HepG2 (cell line): ENCODE measurements around the gene UBXN2A. TPM values are rescaled to one million over a fixed set of nuclear protein-coding genes. Genes with fewer than 3 reads are reported as not detected.

Experiments used
- ARHGAP35 ChIP-seq: sonication (generic); formaldehyde crosslinking; IDR thresholded peaks from 2 replicates; pipeline ENCODE4 v1.9.0; 2022; ENCODE audit warnings: mild to moderate bottlenecking, inconsistent platforms, moderate library complexity, missing genetic modification reagents, borderline replicate concordance
- HNRNPL ChIP-seq: fragments of 200-400 bp; formaldehyde crosslinking; IDR thresholded peaks from 2 replicates; pipeline ENCODE4 v1.6.1; 2017; ENCODE audit warnings: mild to moderate bottlenecking, low read depth, low read length
- HOXA5 ChIP-seq: sonication (generic); formaldehyde crosslinking; IDR thresholded peaks from 2 replicates; pipeline ENCODE4 v1.4.0; 2020; ENCODE audit warnings: missing genetic modification reagents
- IKZF4 ChIP-seq: sonication (generic); formaldehyde crosslinking; IDR thresholded peaks from 2 replicates; pipeline ENCODE4 v1.5.1; 2020; ENCODE audit warnings: borderline replicate concordance, mild to moderate bottlenecking, low read depth, missing genetic modification reagents; ENCODE audit errors: not compliant biosample characterization
- KAT8 ChIP-seq: IDR thresholded peaks from 2 replicates; pipeline ENCODE4 v1.6.1; 2016; ENCODE audit warnings: missing genetic modification reagents, missing compliant biosample characterization
- KLF13 ChIP-seq: sonication (generic); formaldehyde crosslinking; IDR thresholded peaks from 2 replicates; pipeline ENCODE4 v1.4.0; 2020; ENCODE audit warnings: mild to moderate bottlenecking, missing genetic modification reagents
- MIXL1 ChIP-seq: IDR thresholded peaks from 2 replicates; pipeline ENCODE4 v1.6.1; 2016
- NFIB ChIP-seq: sonication (generic); formaldehyde crosslinking; IDR thresholded peaks from 2 replicates; pipeline ENCODE4 v1.9.0; 2021; ENCODE audit warnings: missing genetic modification reagents, mild to moderate bottlenecking, borderline replicate concordance
- NR2F1 ChIP-seq, 2 experiments: fragments of 450-650 bp in 1 of 2; formaldehyde crosslinking in 1 of 2; IDR thresholded peaks; 2 replicates each; pipeline versions ENCODE4 v1.5.0 to v1.6.1; 2016 to 2020; ENCODE audit warnings: mild to moderate bottlenecking in 1 of 2, missing compliant biosample characterization in 1 of 2, missing genetic modification reagents in 1 of 2, moderate library complexity in 1 of 2
- PAF1 ChIP-seq: IDR thresholded peaks from 2 replicates; pipeline ENCODE4 v1.6.1; 2016; ENCODE audit warnings: missing genetic modification reagents, missing compliant biosample characterization
- PHF8 ChIP-seq: sonication (generic); formaldehyde crosslinking; IDR thresholded peaks from 2 replicates; pipeline ENCODE4 v1.5.0; 2020; ENCODE audit warnings: missing genetic modification reagents
- RAD51 ChIP-seq: fragments of 450-650 bp; IDR thresholded peaks from 2 replicates; pipeline ENCODE4 v1.6.1; 2016; ENCODE audit warnings: borderline replicate concordance
- RBAK ChIP-seq: sonication (generic); formaldehyde crosslinking; IDR thresholded peaks from 2 replicates; pipeline ENCODE4 v1.5.1; 2020; ENCODE audit warnings: mild to moderate bottlenecking, missing genetic modification reagents
- TBX3 ChIP-seq: fragments of 450-650 bp; IDR thresholded peaks from 2 replicates; pipeline ENCODE4 v1.6.1; 2017; ENCODE audit warnings: antibody characterized with exemption, mild to moderate bottlenecking, inconsistent platforms, borderline replicate concordance
- TSC22D2 ChIP-seq: sonication (generic); formaldehyde crosslinking; IDR thresholded peaks from 2 replicates; pipeline ENCODE4 v1.5.1; 2020; ENCODE audit warnings: missing genetic modification reagents, mild to moderate bottlenecking, borderline replicate concordance
- ZNF430 ChIP-seq: sonication (generic); formaldehyde crosslinking; IDR thresholded peaks from 2 replicates; pipeline ENCODE4 v1.9.0; 2021; ENCODE audit warnings: mild to moderate bottlenecking, missing genetic modification reagents
- ZNF563 ChIP-seq: sonication (generic); formaldehyde crosslinking; IDR thresholded peaks from 2 replicates; pipeline ENCODE4 v1.8.0; 2022; ENCODE audit warnings: mild to moderate bottlenecking, moderate library complexity, missing genetic modification reagents
- ZNF652 ChIP-seq: IDR thresholded peaks from 2 replicates; pipeline ENCODE4 v1.6.1; 2016; ENCODE audit warnings: low read depth, borderline replicate concordance
- ZNF768 ChIP-seq: sonication (generic); formaldehyde crosslinking; IDR thresholded peaks from 2 replicates; pipeline ENCODE4 v1.4.0; 2020; ENCODE audit warnings: missing genetic modification reagents
- polyA plus RNA-seq, 8 experiments: library from polyadenylated mRNA; depleted of rRNA in 3 of 8; stranded (reverse) in 7 of 8; unstranded in 1 of 8; fragments of >200 nt; fragmentation: Illumina TruSeq in 4 of 8; extraction: Trizol in 4 of 8; gene quantifications; 2 replicates each; pipeline versions ENCODE4 v1.2.1 to v1.2.3, GENCODE V29; 2011 to 2016; ENCODE audit warnings: low read depth in 4 of 8, missing spikeins in 1 of 8, mixed read lengths in 1 of 8; ENCODE audit not compliant: insufficient read depth in 1 of 8
- total RNA-seq, 5 experiments: library from RNA; depleted of rRNA; stranded (reverse); fragments of >200 nt; fragmentation: Illumina TruSeq; extraction: Trizol; gene quantifications; 2 replicates each; pipeline ENCODE4 v1.2.3, GENCODE V29; 2016; ENCODE audit warnings: low read depth in 1 of 5
- TF ChIP-seq, protein P1 (sequence below): sonication (generic); formaldehyde crosslinking; IDR thresholded peaks from 2 replicates; pipeline ENCODE4 v1.5.1; 2020; ENCODE audit warnings: mild to moderate bottlenecking, missing genetic modification reagents, borderline replicate concordance
- TF ChIP-seq, protein P2 (sequence below): sonication (generic); formaldehyde crosslinking; IDR thresholded peaks from 2 replicates; pipeline ENCODE4 v1.4.0; 2020; ENCODE audit warnings: missing genetic modification reagents
- TF ChIP-seq, protein P3 (sequence below): sonication (generic); formaldehyde crosslinking; IDR thresholded peaks from 2 replicates; pipeline ENCODE4 v1.4.0; 2020; ENCODE audit warnings: missing genetic modification reagents
- TF ChIP-seq, protein P4 (sequence below): sonication (generic); IDR thresholded peaks from 2 replicates; pipeline ENCODE4 v1.6.1; 2016; ENCODE audit warnings: low read depth, borderline replicate concordance
- TF ChIP-seq, protein P5 (sequence below): IDR thresholded peaks from 2 replicates; pipeline ENCODE4 v1.6.1; 2016; ENCODE audit warnings: low read depth, borderline replicate concordance

UBXN2A gene
- total and polyA plus RNA-seq, 2 of the 13 experiments (the other 11 are each of a cell fraction or from before 2014, with no cell fraction given): 8.3 to 20.9 TPM

DNA sequence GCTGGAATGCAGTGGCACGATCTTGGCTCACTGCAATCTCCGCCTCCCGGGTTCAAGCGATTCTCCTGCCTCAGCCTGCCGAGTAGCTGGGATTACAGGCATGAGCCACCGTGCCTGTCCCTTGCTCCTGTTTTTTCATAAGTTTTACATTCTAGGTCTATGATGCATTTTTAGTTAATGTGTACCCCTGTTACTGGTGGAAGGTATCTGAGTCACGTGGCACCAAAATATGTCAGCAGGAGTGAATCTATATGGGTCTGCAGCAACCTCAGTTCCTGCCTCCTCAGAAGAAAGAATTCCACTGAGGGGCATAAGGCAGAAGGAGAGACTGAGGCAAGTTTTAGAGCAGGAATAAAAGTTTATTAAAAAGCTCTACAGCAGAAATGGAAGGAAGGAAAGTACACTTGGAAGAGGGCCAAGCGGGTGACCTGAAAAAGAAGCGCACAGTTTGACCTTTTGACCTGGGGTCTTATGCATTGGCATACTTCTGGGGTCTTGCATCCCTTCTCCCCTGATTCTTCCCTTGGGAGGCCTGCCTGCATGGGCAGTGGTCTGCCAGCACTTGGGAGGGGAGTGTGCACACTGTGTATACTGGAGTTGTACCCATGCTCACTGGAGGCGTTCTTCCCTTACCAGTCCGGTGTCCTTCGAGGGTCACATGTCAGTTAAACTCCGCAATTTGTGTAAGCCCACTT is 68.6 kb downstream of the UBXN2A start (continued):
- TF ChIP-seq NR2F1 (CRISPR knock-in tag; IDR thresholded peaks at IDR 0.05) (peak in 1 of 2 experiments; percentile 35; a peak in 1 of 4 replicates), ARHGAP35 (CRISPR knock-in tag) (no peak), NFIB (CRISPR knock-in tag) (no peak), KAT8 (CRISPR knock-in tag) (no peak), IKZF4 (CRISPR knock-in tag) (no peak), PHF8 (no peak), TSC22D2 (CRISPR knock-in tag) (no peak), ZNF563 (CRISPR knock-in tag) (no peak), ZNF652 (CRISPR knock-in tag) (no peak), ZNF768 (CRISPR knock-in tag) (no peak), HOXA5 (no peak), MIXL1 (CRISPR knock-in tag) (no peak), HNRNPL (no peak), ZNF430 (CRISPR knock-in tag) (no peak), RBAK (CRISPR knock-in tag) (no peak), PAF1 (no peak), TBX3 (no peak), KLF13 (no peak), RAD51 (peak; percentile 45; the same call in 1 of the 2 replicates)
- TF ChIP-seq, protein P1, sequence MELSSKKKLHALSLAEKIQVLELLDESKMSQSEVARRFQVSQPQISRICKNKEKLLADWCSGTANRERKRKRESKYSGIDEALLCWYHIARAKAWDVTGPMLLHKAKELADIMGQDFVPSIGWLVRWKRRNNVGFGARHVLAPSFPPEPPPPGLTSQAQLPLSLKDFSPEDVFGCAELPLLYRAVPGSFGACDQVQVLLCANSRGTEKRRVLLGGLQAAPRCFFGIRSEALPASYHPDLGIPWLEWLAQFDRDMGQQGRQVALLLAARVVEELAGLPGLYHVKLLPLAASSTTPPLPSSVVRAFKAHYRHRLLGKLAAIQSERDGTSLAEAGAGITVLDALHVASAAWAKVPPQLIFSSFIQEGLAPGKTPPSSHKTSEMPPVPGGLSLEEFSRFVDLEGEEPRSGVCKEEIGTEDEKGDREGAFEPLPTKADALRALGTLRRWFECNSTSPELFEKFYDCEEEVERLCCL (CRISPR knock-in tag): no peak
- TF ChIP-seq, protein P2, sequence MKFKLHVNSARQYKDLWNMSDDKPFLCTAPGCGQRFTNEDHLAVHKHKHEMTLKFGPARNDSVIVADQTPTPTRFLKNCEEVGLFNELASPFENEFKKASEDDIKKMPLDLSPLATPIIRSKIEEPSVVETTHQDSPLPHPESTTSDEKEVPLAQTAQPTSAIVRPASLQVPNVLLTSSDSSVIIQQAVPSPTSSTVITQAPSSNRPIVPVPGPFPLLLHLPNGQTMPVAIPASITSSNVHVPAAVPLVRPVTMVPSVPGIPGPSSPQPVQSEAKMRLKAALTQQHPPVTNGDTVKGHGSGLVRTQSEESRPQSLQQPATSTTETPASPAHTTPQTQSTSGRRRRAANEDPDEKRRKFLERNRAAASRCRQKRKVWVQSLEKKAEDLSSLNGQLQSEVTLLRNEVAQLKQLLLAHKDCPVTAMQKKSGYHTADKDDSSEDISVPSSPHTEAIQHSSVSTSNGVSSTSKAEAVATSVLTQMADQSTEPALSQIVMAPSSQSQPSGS (CRISPR knock-in tag): no peak
- TF ChIP-seq, protein P3, sequence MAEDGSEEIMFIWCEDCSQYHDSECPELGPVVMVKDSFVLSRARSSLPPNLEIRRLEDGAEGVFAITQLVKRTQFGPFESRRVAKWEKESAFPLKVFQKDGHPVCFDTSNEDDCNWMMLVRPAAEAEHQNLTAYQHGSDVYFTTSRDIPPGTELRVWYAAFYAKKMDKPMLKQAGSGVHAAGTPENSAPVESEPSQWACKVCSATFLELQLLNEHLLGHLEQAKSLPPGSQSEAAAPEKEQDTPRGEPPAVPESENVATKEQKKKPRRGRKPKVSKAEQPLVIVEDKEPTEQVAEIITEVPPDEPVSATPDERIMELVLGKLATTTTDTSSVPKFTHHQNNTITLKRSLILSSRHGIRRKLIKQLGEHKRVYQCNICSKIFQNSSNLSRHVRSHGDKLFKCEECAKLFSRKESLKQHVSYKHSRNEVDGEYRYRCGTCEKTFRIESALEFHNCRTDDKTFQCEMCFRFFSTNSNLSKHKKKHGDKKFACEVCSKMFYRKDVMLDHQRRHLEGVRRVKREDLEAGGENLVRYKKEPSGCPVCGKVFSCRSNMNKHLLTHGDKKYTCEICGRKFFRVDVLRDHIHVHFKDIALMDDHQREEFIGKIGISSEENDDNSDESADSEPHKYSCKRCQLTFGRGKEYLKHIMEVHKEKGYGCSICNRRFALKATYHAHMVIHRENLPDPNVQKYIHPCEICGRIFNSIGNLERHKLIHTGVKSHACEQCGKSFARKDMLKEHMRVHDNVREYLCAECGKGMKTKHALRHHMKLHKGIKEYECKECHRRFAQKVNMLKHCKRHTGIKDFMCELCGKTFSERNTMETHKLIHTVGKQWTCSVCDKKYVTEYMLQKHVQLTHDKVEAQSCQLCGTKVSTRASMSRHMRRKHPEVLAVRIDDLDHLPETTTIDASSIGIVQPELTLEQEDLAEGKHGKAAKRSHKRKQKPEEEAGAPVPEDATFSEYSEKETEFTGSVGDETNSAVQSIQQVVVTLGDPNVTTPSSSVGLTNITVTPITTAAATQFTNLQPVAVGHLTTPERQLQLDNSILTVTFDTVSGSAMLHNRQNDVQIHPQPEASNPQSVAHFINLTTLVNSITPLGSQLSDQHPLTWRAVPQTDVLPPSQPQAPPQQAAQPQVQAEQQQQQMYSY: no peak
- TF ChIP-seq, protein P4, sequence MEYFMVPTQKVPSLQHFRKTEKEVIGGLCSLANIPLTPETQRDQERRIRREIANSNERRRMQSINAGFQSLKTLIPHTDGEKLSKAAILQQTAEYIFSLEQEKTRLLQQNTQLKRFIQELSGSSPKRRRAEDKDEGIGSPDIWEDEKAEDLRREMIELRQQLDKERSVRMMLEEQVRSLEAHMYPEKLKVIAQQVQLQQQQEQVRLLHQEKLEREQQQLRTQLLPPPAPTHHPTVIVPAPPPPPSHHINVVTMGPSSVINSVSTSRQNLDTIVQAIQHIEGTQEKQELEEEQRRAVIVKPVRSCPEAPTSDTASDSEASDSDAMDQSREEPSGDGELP: no peak
- TF ChIP-seq, protein P5, sequence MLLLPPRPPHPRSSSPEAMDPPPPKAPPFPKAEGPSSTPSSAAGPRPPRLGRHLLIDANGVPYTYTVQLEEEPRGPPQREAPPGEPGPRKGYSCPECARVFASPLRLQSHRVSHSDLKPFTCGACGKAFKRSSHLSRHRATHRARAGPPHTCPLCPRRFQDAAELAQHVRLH: no peak
